ENCODE results near the gene CHSY1. TPM values are rescaled to one million over a fixed set of nuclear protein-coding genes. Genes with fewer than 3 reads are reported as not detected.

The CHSY1 gene
- total RNA-seq, 3 donors from 2014 or later: 7.7 to 15.5 (median 12.6) TPM

GRCh38 chr15:101137312-101137940 lies 114.4 kb downstream of the CHSY1 start:
- peak; percentile 53 for ATAC-seq
- no peak for TF ChIP-seq CTCF (IDR thresholded peaks at IDR 0.05)

GRCh38 chr15:101136381-101137268 lies 115.2 kb downstream of the CHSY1 start:
- peak in 1 of 3 donors; percentile 25 for DNase-seq
- no peaks in the 10 kb centered on the region for H3K36me3 ChIP-seq (ENCODE audit: low read depth)
- no peak for TF ChIP-seq CTCF (IDR thresholded peaks at IDR 0.05)
- ATAC-seq: no peak
- no peaks in the 10 kb centered on the region for H3K4me1 ChIP-seq (ENCODE audit: low read depth)
- H3K9me3 ChIP-seq: no peaks in the 10 kb centered on the region
- intact Hi-C loops (cut with DNase I, micrococcal nuclease): no loop called here
- no peak overlapping the region for H3K4me3 ChIP-seq

More at GRCh38 chr15:101137312-101137940, 114.4 kb downstream of the CHSY1 start:
- H3K4me3 ChIP-seq: no peak overlapping the region
- peak in 1 of 3 donors; percentile 50 for DNase-seq
- intact Hi-C loops (cut with DNase I, micrococcal nuclease): no loop called here
- H3K36me3 ChIP-seq (ENCODE audit: low read depth): no peaks in the 10 kb centered on the region
- no peaks in the 10 kb centered on the region for H3K4me1 ChIP-seq (ENCODE audit: low read depth)
- no peaks in the 10 kb centered on the region for H3K9me3 ChIP-seq

- intact Hi-C loops (cut with DNase I, micrococcal nuclease): no loop called here
- Histone ChIP-seq H3K4me3 (no peak overlapping the region), H3K36me3 (ENCODE audit: low read depth) (no peaks in the 10 kb centered on the region), H3K4me1 (ENCODE audit: low read depth) (no peaks in the 10 kb centered on the region), H3K9me3 (no peaks in the 10 kb centered on the region)
- TF ChIP-seq CTCF (IDR thresholded peaks at IDR 0.05): no peak
- peak; percentile 31 for ATAC-seq
- DNase-seq: peak in 1 of 3 donors; percentile 49
These were observed 116.2 kb downstream of the CHSY1 start for GRCh38 chr15:101135532-101136166.

- DNase-seq (no peak), ATAC-seq (no peak)
- Histone ChIP-seq H3K36me3 (ENCODE audit: low read depth) (no peaks in the 10 kb centered on the region), H3K9me3 (no peaks in the 10 kb centered on the region), H3K4me3 (no peak overlapping the region), H3K4me1 (ENCODE audit: low read depth) (no peaks in the 10 kb centered on the region)
- intact Hi-C loops (cut with DNase I, micrococcal nuclease): no loop called here
- TF ChIP-seq CTCF (IDR thresholded peaks at IDR 0.05): no peak
These were observed 117.1 kb downstream of the CHSY1 start for GRCh38 chr15:101134780-101135179.

GRCh38 chr15:101133751-101134261 lies 118.0 kb downstream of the CHSY1 start:
- H3K36me3 ChIP-seq (ENCODE audit: low read depth): no peaks in the 10 kb centered on the region
- intact Hi-C loops (cut with DNase I, micrococcal nuclease): no loop called here

More at GRCh38 chr15:101133751-101134261, 118.0 kb downstream of the CHSY1 start:
- Histone ChIP-seq H3K4me1 (ENCODE audit: low read depth) (no peaks in the 10 kb centered on the region), H3K4me3 (no peak overlapping the region), H3K9me3 (no peaks in the 10 kb centered on the region)
- no peak for ATAC-seq
- peak in 1 of 3 donors; percentile 39 for DNase-seq
- TF ChIP-seq CTCF (IDR thresholded peaks at IDR 0.05): no peak
